ENCODE results near the gene ZBTB7B.

ZBTB7B gene

GRCh38 chr1:155014709-155015508 is 12.3 kb downstream of the ZBTB7B start:
- no peak for TF ChIP-seq CTCF (IDR thresholded peaks at IDR 0.05)

- TF ChIP-seq CTCF (IDR thresholded peaks at IDR 0.05): no peak
These were observed 13.1 kb downstream of the ZBTB7B start for GRCh38 chr1:155015527-155016230.

GRCh38 chr1:155016231-155016831 is 13.7 kb downstream of the ZBTB7B start:
- no peak for TF ChIP-seq CTCF (IDR thresholded peaks at IDR 0.05)

GRCh38 chr1:155017041-155017945 is 14.7 kb downstream of the ZBTB7B start:
- no peak; the same call in 1 of the 2 replicates for TF ChIP-seq CTCF (IDR thresholded peaks at IDR 0.05)

GRCh38 chr1:155017946-155018316 is 15.3 kb downstream of the ZBTB7B start:
- TF ChIP-seq CTCF (IDR thresholded peaks at IDR 0.05): no peak

GRCh38 chr1:155018617-155019348 is 16.2 kb downstream of the ZBTB7B start:
- TF ChIP-seq CTCF (IDR thresholded peaks at IDR 0.05): no peak
